ENCODE data around the gene RFX2.
A peak's percentile ranks its signal among the peaks of the same experiment; 100 is the strongest.
"Not testable (repeated sequence)": the region's sequence is repeated elsewhere in the genome, so short reads cannot be mapped to it uniquely, and the experiment has no call there.

RFX2 gene

DNA sequence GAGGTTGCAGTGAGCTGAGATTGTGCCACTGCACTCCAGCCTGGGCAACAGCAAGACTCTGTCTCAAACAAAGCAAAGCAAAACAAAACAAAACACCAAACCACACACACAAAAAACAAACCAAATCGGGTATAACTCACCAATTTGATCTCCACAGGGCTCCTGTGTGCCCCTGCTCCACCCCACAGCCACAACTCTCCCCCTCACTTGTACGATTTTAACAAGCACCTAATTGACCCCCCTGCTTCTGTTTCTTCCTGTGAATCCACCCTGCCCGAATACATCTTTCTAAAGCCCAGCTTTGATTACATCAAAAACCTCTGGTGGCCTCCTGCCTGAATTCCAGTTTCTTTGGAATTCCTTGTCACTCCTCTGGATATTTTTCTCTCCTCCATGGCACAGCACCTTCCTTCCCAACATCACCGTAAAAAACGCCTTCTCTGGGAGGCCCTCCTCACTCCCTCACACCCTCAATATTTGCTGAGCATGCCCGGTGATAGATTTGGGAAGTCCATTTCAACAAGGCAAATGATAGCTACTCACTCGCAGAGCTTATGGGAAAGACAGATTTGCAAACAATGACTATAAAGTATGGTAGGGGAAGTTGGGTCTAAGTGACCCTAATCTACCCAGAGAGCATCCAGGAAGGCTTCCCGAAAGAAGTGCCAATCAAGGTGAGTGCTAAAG is 120.8 kb downstream of the RFX2 start:
- H3K27me3 ChIP-seq (ENCODE audit: control insufficient read depth, insufficient read depth, low read length) = no peaks in the 10 kb centered on the region
- H3K36me3 ChIP-seq (ENCODE audit: control insufficient read depth, low read depth, low read length) = no peaks in the 10 kb centered on the region
- no peak overlapping the region for H3K4me3 ChIP-seq (ENCODE audit: low read length)
- no peaks in the 10 kb centered on the region for H3K9me3 ChIP-seq (ENCODE audit: control insufficient read depth, low read depth, low read length)
- no peak overlapping the region for H3K27ac ChIP-seq (ENCODE audit: low read length)
- H3K4me1 ChIP-seq (ENCODE audit: control insufficient read depth, low read depth, low read length) = no peaks in the 10 kb centered on the region
- no peak overlapping the region for H3K9ac ChIP-seq (ENCODE audit: low read length)

DNA sequence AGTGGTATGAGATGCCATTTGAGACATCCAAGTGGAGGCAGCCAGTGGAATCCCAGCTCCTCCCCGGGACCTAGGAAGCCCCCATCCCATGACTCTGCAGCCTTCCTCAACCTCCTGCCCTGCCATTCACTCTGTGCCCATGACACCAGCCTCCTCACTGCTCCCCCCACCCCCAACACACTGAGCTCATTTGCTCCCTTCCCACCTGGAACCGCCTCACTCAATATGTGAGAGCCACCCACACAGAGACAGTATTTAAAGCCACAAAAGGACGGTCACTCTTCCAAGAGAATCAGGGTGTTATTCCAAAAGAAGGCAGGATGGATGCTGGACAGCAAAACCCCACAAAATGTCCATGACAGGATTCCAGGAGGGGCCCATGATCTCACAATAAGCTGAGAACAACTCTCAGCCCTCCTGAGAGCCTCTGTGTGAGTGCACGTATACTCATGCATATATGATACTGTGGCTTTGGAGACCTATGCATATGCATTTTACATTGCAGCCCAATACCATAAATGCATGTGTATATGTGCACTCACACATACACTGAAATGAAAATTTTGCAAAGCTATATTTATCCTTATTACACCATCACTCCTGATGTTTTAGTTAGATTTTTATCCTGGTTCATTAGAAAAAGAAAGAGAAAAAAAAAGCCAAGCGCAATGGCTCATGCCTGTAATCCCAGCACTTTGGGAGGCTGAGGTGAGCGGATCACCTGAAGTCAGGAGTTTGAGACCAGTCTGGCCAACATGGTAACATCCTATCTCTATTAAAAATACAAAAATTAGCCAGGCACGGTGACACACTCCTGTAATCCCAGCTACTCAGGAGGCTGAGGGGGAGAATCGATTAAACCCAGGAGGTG is 121.5 kb downstream of the RFX2 start:
- Histone ChIP-seq H3K4me1 (ENCODE audit: control insufficient read depth, low read depth, low read length) (no peaks in the 10 kb centered on the region), H3K27me3 (ENCODE audit: control insufficient read depth, insufficient read depth, low read length) (no peaks in the 10 kb centered on the region), H3K27ac (ENCODE audit: low read length) (no peak overlapping the region)

DNA sequence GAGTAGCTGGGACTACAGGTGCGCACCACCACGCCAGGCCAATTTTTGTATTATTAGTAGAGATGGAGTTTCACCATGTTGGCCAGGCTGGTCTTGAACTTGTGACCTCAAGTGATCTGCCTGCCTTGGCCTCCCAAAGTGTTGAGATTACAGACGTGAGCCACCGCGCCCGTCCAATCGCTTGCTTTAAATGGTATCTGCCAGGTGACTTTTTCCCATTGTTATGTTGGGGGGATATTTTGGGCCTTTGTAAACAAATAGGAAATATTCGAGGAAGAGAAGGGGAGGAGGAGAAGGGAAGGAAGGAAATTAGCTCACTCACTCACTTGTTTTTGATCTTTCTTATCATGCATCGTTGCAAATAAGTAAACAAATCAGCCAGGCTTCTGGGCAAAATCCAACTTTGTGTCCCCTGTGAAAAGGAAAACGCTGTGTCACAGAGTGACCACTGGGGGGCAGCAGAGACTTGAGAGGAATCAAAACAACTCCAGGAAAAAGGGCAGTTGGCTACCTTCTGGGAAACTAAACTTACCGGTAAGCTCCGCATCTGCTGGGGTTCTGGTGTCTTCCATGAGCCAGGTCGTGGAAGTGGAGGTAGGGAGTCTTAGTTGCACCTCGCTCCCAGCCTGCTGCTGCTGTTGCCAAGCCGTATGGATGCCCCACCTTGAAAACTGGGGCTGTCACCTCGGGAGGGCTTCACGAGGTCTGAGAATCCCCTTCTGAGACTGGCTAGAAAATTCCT is 123.1 kb downstream of the RFX2 start:
- no peaks in the 10 kb centered on the region for H3K4me1 ChIP-seq (ENCODE audit: control insufficient read depth, low read depth, low read length)
- no peak overlapping the region for H3K27ac ChIP-seq (ENCODE audit: low read length)
- no peaks in the 10 kb centered on the region for H3K36me3 ChIP-seq (ENCODE audit: control insufficient read depth, low read depth, low read length)
- H3K27me3 ChIP-seq (ENCODE audit: control insufficient read depth, insufficient read depth, low read length) = no peaks in the 10 kb centered on the region
- H3K4me3 ChIP-seq (ENCODE audit: low read length) = no peak overlapping the region
- no peaks in the 10 kb centered on the region for H3K9me3 ChIP-seq (ENCODE audit: control insufficient read depth, low read depth, low read length)
- no peak overlapping the region for H3K9ac ChIP-seq (ENCODE audit: low read length)

More for the DNA sequence above, 121.5 kb downstream of the RFX2 start:
- no peak overlapping the region for H3K4me3 ChIP-seq (ENCODE audit: low read length)
- no peak overlapping the region for H3K9ac ChIP-seq (ENCODE audit: low read length)
- no peaks in the 10 kb centered on the region for H3K36me3 ChIP-seq (ENCODE audit: control insufficient read depth, low read depth, low read length)
- H3K9me3 ChIP-seq (ENCODE audit: control insufficient read depth, low read depth, low read length) = no peaks in the 10 kb centered on the region

DNA sequence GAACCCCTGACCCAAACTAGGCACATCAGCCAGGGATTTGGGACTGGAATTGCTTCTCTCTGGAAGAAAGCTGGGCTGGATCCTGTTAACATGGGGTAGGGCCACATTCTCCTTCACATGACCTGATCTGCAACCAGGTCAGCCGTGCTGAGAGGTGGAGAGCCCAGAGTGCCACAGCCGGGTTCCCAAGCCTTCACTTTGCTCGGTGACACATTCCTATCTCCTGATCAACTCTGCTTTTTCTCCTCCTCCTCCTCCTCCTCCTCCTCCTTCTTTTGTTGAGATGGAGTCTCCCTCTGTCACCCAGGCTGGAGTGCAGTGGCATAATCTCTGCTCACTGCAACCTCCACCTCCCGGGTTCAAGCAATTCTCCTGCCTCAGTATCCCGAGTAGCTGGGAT is 124.5 kb downstream of the RFX2 start:
- H3K4me1 ChIP-seq (ENCODE audit: control insufficient read depth, low read depth, low read length) = not testable (repeated sequence)

DNA sequence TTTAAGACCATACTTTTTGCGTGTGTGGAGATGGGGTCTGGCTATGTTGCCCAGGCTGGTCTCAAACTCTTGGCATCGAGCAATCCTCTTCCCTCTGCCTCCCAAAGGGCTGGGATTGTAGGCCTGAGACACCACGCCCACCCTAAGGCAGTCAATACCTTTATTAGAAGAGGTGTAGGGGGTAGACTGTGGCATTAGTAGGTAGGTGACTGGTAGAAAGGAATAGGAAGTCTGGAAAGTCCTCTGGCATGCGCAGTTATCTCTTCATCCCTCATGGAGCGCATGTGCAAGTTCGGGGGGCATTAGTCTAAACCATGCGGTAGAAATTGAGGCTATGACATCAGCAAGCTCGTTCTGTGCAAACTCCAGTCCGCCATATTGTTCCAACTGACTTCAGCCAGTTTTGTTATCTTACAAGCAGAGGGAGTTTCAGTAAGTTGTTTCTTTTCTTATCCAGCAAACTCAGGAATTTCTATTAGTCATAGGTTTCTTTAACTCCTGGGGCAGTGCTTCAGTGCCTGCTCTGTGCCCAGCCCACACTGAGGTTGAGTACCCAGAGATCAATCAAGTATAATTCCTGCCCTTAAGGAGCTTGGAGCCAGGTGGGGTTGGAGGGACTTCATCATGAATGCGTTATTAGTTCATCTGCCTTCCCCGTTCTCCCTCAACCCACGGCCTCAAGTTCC is 125.1 kb downstream of the RFX2 start:
- H3K4me1 ChIP-seq (ENCODE audit: control insufficient read depth, low read depth, low read length) = no peaks in the 10 kb centered on the region
- no peak overlapping the region for H3K9ac ChIP-seq (ENCODE audit: low read length)
- no peaks in the 10 kb centered on the region for H3K9me3 ChIP-seq (ENCODE audit: control insufficient read depth, low read depth, low read length)
- H3K36me3 ChIP-seq (ENCODE audit: control insufficient read depth, low read depth, low read length) = no peaks in the 10 kb centered on the region
- H3K27me3 ChIP-seq (ENCODE audit: control insufficient read depth, insufficient read depth, low read length) = no peaks in the 10 kb centered on the region
- H3K4me3 ChIP-seq (ENCODE audit: low read length) = no peak overlapping the region
- H3K27ac ChIP-seq (ENCODE audit: low read length) = no peak overlapping the region

More for the DNA sequence above, 124.5 kb downstream of the RFX2 start:
- not testable (repeated sequence) for H3K27ac ChIP-seq (ENCODE audit: low read length); H3K4me3 ChIP-seq (ENCODE audit: low read length); H3K27me3 ChIP-seq (ENCODE audit: control insufficient read depth, insufficient read depth, low read length); H3K9ac ChIP-seq (ENCODE audit: low read length); H3K36me3 ChIP-seq (ENCODE audit: control insufficient read depth, low read depth, low read length); H3K9me3 ChIP-seq (ENCODE audit: control insufficient read depth, low read depth, low read length)

DNA sequence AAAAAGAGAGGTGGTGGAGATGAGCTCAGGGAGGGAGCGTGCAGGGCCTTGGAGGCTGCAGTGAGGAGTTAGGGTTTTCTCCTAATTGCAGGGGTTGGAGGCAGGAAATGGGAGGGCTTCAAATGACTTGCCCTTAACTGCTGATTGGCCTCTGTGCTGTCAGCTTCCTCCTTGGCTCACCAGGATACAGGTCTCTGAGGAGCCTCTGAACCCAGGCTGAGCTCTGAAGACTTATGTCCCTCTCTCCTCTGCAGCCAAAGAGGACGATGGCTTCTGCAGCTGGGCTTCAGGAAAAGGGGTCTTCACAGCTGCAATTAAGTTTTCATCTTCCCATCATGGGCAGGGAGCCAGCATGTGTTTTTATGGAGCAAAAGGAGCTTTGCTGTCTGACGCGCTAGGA is 125.7 kb downstream of the RFX2 start:
- no peak overlapping the region for H3K4me3 ChIP-seq (ENCODE audit: low read length)
- H3K36me3 ChIP-seq (ENCODE audit: control insufficient read depth, low read depth, low read length) = no peaks in the 10 kb centered on the region
- no peaks in the 10 kb centered on the region for H3K9me3 ChIP-seq (ENCODE audit: control insufficient read depth, low read depth, low read length)
- H3K9ac ChIP-seq (ENCODE audit: low read length) = no peak overlapping the region
- H3K27ac ChIP-seq (ENCODE audit: low read length) = no peak overlapping the region
- no peaks in the 10 kb centered on the region for H3K4me1 ChIP-seq (ENCODE audit: control insufficient read depth, low read depth, low read length)
- no peaks in the 10 kb centered on the region for H3K27me3 ChIP-seq (ENCODE audit: control insufficient read depth, insufficient read depth, low read length)

DNA sequence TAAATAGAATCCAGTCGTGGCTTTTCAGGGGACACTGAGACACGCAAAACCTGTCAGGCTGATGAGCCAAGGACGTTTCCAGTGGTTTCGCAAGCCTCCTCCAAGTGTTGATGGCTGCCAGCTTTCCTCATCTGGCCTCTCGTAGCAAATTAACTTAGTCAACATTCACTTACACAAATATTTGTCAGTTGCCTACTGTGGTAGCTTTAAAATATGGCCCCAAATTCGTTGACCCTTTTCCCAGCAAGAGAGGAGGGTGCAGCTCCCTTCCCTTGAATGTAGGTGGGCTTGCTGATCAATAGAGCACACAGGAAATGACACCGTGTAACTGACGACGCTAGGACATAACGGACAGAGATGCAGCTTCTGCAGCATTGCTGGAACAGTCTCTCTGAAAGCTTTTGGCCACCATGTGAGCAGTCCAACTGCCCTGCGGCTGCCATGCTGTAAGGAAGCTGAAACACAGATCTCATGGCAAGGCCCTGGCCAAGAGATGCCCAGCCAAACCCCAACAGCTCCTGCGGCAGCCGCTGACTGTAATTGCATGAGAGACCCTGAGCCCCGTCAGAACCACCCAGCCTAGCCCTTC is 126.8 kb downstream of the RFX2 start:
- Histone ChIP-seq H3K4me3 (ENCODE audit: low read length) (no peak overlapping the region), H3K4me1 (ENCODE audit: control insufficient read depth, low read depth, low read length) (no peaks in the 10 kb centered on the region), H3K9ac (ENCODE audit: low read length) (no peak overlapping the region), H3K9me3 (ENCODE audit: control insufficient read depth, low read depth, low read length) (no peaks in the 10 kb centered on the region), H3K27ac (ENCODE audit: low read length) (no peak overlapping the region), H3K27me3 (ENCODE audit: control insufficient read depth, insufficient read depth, low read length) (no peaks in the 10 kb centered on the region), H3K36me3 (ENCODE audit: control insufficient read depth, low read depth, low read length) (no peaks in the 10 kb centered on the region)

DNA sequence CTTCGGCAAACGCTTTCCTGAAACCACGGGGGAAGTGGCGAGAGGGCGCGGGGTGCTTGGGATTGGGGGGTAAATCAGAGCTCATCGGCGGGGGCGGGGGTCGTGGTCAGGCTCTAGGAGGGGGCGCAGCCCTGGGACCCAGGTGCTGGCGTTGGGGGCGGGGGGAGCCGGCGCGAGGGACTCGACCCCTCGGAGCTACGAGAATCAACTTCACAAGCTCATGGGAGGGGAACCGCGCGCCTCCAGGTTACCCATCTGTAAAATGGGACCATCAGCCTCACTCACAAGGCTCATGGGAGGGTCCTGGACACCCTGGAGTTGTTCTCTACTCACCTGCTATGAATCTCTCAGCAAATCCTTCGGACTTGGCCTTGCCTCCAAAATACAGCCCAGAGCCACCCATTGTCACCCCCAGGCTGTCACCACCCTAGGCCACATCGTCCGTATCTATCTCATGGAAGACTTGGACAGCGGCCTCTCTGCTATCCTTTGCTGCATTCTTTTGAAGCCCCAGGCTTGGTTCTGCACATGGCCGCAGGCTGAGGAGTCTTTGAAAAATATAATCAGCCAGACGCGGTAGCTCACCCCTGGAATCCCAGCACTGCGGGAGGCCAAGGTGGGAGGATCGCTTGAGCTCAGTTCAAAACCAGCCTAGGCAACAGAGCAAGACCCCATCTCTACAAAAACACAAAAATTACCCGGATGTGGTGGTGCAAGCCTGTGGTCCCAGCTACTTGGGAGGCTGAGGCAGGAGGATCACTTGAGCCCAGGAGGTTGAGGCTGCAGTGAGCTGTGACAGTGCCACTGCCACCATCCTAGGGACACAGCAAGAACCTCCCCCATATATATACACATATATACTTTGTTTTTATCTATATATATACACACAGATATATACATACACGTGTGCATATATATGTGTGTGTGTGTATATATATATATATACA is 131.4 kb downstream of the RFX2 start:
- H3K4me1 ChIP-seq (ENCODE audit: control insufficient read depth, low read depth, low read length) = peaks cover 4% of the 10 kb centered on the region
- peak overlapping the region; percentile 51 for H3K9ac ChIP-seq (ENCODE audit: low read length)
- H3K9me3 ChIP-seq (ENCODE audit: control insufficient read depth, low read depth, low read length) = no peaks in the 10 kb centered on the region
- H3K27me3 ChIP-seq (ENCODE audit: control insufficient read depth, insufficient read depth, low read length) = no peaks in the 10 kb centered on the region
- H3K27ac ChIP-seq (ENCODE audit: low read length) = no peak overlapping the region
- H3K4me3 ChIP-seq (ENCODE audit: low read length) = peak overlapping the region; percentile 55
- H3K36me3 ChIP-seq (ENCODE audit: control insufficient read depth, low read depth, low read length) = peaks cover 14% of the 10 kb centered on the region

DNA sequence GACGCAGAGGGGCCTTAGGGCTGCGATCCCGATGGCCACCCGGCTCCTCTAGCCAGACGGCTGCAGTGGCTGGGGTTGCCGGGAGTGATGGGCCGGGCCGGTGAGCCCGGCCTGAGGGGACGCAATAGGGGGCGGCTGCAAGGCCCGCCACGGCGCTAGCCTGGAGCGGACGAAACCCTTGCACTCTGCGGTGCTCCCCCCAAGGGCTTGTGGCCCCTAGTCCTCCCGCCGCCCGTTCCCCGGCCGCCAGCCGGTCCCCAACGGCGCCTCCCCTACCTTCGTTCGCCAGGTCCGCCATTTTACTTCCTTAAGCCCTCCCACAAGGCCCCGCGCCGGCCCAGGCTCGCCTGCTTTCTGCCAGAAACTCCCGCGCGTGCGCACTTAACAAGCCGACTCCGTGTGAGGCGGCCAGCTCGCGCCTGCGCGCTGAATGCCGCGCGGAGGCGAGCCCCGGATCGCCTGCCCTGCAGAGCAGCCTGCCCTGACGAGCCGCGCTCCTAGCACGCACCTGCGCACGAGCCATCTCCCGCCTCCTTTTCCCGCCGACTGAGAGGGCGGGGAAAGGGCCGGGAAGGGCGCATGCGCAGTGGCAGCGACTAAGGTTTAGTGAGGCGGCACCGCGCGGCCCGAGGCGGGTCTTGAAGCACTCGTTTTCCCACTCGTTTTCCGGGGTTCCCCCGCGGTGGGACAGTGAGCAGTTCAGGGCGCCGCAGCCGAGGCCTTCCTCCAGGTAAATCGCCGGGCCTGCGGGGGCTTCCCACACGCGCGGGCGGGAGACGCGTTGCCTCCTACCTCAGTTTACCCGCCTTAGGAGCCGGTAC is 132.3 kb downstream of the RFX2 start, which contains the start of gene RANBP3:
TSS of gene RANBP3 (minus strand) at position 356 of the 821 bp plus-strand sequence. CDS start at position 298, 58 bp downstream.
- Histone ChIP-seq H3K9me3 (ENCODE audit: control insufficient read depth, low read depth, low read length) (no peaks in the 10 kb centered on the region), H3K4me3 (ENCODE audit: low read length) (peak within 1 kb of the TSS; percentile 88), H3K36me3 (ENCODE audit: control insufficient read depth, low read depth, low read length) (peaks cover 16% of the 10 kb centered on the region), H3K27ac (ENCODE audit: low read length) (peak within 1 kb of the TSS; percentile 85), H3K9ac (ENCODE audit: low read length) (peak within 1 kb of the TSS; percentile 86), H3K27me3 (ENCODE audit: control insufficient read depth, insufficient read depth, low read length) (no peaks in the 10 kb centered on the region), H3K4me1 (ENCODE audit: control insufficient read depth, low read depth, low read length) (peaks cover 4% of the 10 kb centered on the region)
